H9 (cell line): ENCODE results near the gene AHSP. TPM values are rescaled to one million over a fixed set of nuclear protein-coding genes. Genes with fewer than 3 reads are reported as not detected.

ENCODE experiments used
- DNase-seq: peaks from one replicate; pipeline ENCODE4 v3.0.0-alpha.2; 2017
- H2AFZ ChIP-seq: one replicate; pipeline ENCODE4 v1.6.1; 2013; ENCODE audit warnings: mild to moderate bottlenecking, low read length, control low read depth, moderate library complexity
- H2AK5ac ChIP-seq: 2 replicates; pipeline ENCODE4 v1.6.1; 2013; ENCODE audit warnings: low read length, control low read depth, mixed read lengths; ENCODE audit not compliant: insufficient read length
- H2BK120ac ChIP-seq: one replicate; pipeline ENCODE4 v1.6.1; 2013; ENCODE audit warnings: low read depth, mild to moderate bottlenecking, low read length, control low read depth, inconsistent platforms; ENCODE audit not compliant: poor library complexity, severe bottlenecking
- H2BK12ac ChIP-seq: 2 replicates; pipeline ENCODE4 v1.6.1; 2013; ENCODE audit warnings: low read length, control low read depth, mixed read lengths, low read depth; ENCODE audit not compliant: insufficient read length
- H2BK15ac ChIP-seq: 2 replicates; pipeline ENCODE4 v1.6.1; 2013; ENCODE audit warnings: low read depth, low read length, control low read depth
- H2BK20ac ChIP-seq: one replicate; pipeline ENCODE4 v1.6.1; 2013; ENCODE audit warnings: low read depth, mild to moderate bottlenecking, low read length, control low read depth, inconsistent platforms; ENCODE audit not compliant: poor library complexity, severe bottlenecking
- H2BK5ac ChIP-seq: 2 replicates; pipeline ENCODE4 v1.6.1; 2013; ENCODE audit warnings: low read length, control low read depth, mixed read lengths; ENCODE audit not compliant: insufficient read length
- H3K14ac ChIP-seq: 2 replicates; pipeline ENCODE4 v1.6.1; 2013; ENCODE audit warnings: low read length, control low read depth; ENCODE audit not compliant: insufficient read depth
- H3K18ac ChIP-seq: 2 replicates; pipeline ENCODE4 v1.6.1; 2013; ENCODE audit warnings: low read depth, mild to moderate bottlenecking, mixed read lengths, low read length, control low read depth; ENCODE audit not compliant: insufficient read length
- H3K23ac ChIP-seq: 2 replicates; pipeline ENCODE4 v1.6.1; 2013; ENCODE audit warnings: low read length, control low read depth, mixed read lengths, low read depth; ENCODE audit not compliant: insufficient read length
- H3K23me2 ChIP-seq: 2 replicates; pipeline ENCODE4 v1.6.1; 2013; ENCODE audit warnings: low read depth, mild to moderate bottlenecking, mixed read lengths, low read length, control low read depth; ENCODE audit not compliant: insufficient read length, poor library complexity, severe bottlenecking
- H3K27ac ChIP-seq: 2 replicates; pipeline ENCODE4 v1.5.1; 2013; ENCODE audit warnings: low read length, control low read depth, mixed read lengths, low read depth; ENCODE audit not compliant: insufficient read length
- H3K27me3 ChIP-seq: 2 replicates; pipeline ENCODE4 v1.6.1; 2013; ENCODE audit warnings: low read length, control low read depth, inconsistent platforms; ENCODE audit not compliant: insufficient read depth
- H3K4ac ChIP-seq: 2 replicates; pipeline ENCODE4 v1.6.1; 2013; ENCODE audit warnings: low read depth, mild to moderate bottlenecking, control low read depth, inconsistent platforms, low read length, moderate library complexity
- H3K4me1 ChIP-seq: 2 replicates; pipeline ENCODE4 v1.6.1; 2013; ENCODE audit warnings: low read length, control low read depth, inconsistent platforms; ENCODE audit not compliant: insufficient read depth
- H3K4me2 ChIP-seq: 2 replicates; pipeline ENCODE4 v1.6.1; 2013; ENCODE audit warnings: low read length, control low read depth, mixed read lengths; ENCODE audit not compliant: insufficient read length, insufficient read depth
- H3K56ac ChIP-seq: 2 replicates; pipeline ENCODE4 v1.6.1; 2013; ENCODE audit warnings: low read depth, mild to moderate bottlenecking, mixed read lengths, low read length, control low read depth; ENCODE audit not compliant: insufficient read length
- H3K79me1 ChIP-seq: 2 replicates; pipeline ENCODE4 v1.6.1; 2013; ENCODE audit warnings: low read depth, mild to moderate bottlenecking, moderate library complexity, low read length, control low read depth, inconsistent platforms; ENCODE audit not compliant: insufficient read depth, poor library complexity, severe bottlenecking
- H3K79me2 ChIP-seq: 2 replicates; pipeline ENCODE4 v1.6.1; 2013; ENCODE audit warnings: low read length, control low read depth, inconsistent platforms; ENCODE audit not compliant: insufficient read depth
- H3K9ac ChIP-seq: 2 replicates; pipeline ENCODE4 v1.6.1; 2013; ENCODE audit warnings: low read length, control low read depth, mixed read lengths; ENCODE audit not compliant: insufficient read length; ENCODE audit errors: extremely low read depth
- H3K9me3 ChIP-seq: one replicate; pipeline ENCODE4 v1.6.1; 2013; ENCODE audit warnings: low read depth, low read length, inconsistent platforms; ENCODE audit not compliant: control insufficient read depth
- H3T11ph ChIP-seq: one replicate; pipeline ENCODE4 v1.6.1; 2013; ENCODE audit warnings: mild to moderate bottlenecking, low read length, control low read depth, inconsistent platforms
- H4K20me1 ChIP-seq: one replicate; pipeline ENCODE4 v1.6.1; 2013; ENCODE audit not compliant: control insufficient read depth, insufficient read length, insufficient read depth
- H4K5ac ChIP-seq: 2 replicates; pipeline ENCODE4 v1.6.1; 2013; ENCODE audit warnings: low read depth, mild to moderate bottlenecking, mixed read lengths, low read length, control low read depth; ENCODE audit not compliant: insufficient read length
- H4K8ac ChIP-seq: replicated peaks from 2 replicates; pipeline ENCODE4 v1.6.1; 2013; ENCODE audit warnings: low read length, control low read depth, mixed read lengths, low read depth; ENCODE audit not compliant: insufficient read length
- H4K91ac ChIP-seq: 2 replicates; pipeline ENCODE4 v1.6.1; 2013; ENCODE audit warnings: low read depth, mild to moderate bottlenecking, moderate library complexity, mixed read lengths, low read length, control low read depth; ENCODE audit not compliant: insufficient read length
- H3K27ac Mint-ChIP-seq, 3 experiments: 2 replicates in 2 of 3; 3 replicates in 1 of 3; pipeline ENCODE4 v1.8.0; 2020 to 2021; ENCODE audit warnings: mixed read lengths in 3 of 3, mild to moderate bottlenecking in 1 of 3, moderate library complexity in 1 of 3
- H3K27me3 Mint-ChIP-seq: 2 replicates; pipeline ENCODE4 v1.8.0; 2021; ENCODE audit warnings: low read depth, mild to moderate bottlenecking, moderate library complexity, mixed read lengths
- H3K36me3 Mint-ChIP-seq, 3 experiments: 2 replicates in 2 of 3; 3 replicates in 1 of 3; pipeline ENCODE4 v1.8.0; 2020 to 2021; ENCODE audit warnings: low read depth in 3 of 3, mixed read lengths in 3 of 3; ENCODE audit not compliant: insufficient read depth in 1 of 3
- H3K4me1 Mint-ChIP-seq, 2 experiments: 2 replicates each; pipeline ENCODE4 v1.8.0; 2020; ENCODE audit warnings: mixed read lengths in 2 of 2
- H3K4me3 Mint-ChIP-seq, 2 experiments: 2 replicates in 1 of 2; 3 replicates in 1 of 2; pipeline ENCODE4 v1.8.0; 2020 to 2021; ENCODE audit warnings: mild to moderate bottlenecking in 2 of 2, mixed read lengths in 2 of 2, moderate library complexity in 1 of 2
- H3K9me3 Mint-ChIP-seq, 2 experiments: 2 replicates in 1 of 2; 3 replicates in 1 of 2; pipeline ENCODE4 v1.8.0; 2020; ENCODE audit warnings: mild to moderate bottlenecking in 2 of 2, mixed read lengths in 2 of 2, moderate library complexity in 1 of 2
- WGBS: extraction: QIAGEN DNeasy Blood & Tissue Kit; methylation state at CpG from one replicate; pipeline ENCODE4 v1.1.7; 2013; ENCODE audit warnings: missing lambda C conversion rate, low lambda C conversion rate, mixed read lengths; ENCODE audit not compliant: insufficient read length; ENCODE audit errors: extremely low coverage; 5-methylcytosine and 5-hydroxymethylcytosine counted together
- total RNA-seq: library from RNA; stranded (reverse); gene quantifications from 2 replicates; pipeline ENCODE4 v1.2.1, GENCODE V29; 2021
- TF ChIP-seq, protein P1 (sequence below): fragments of 200-600 bp; sonication (generic); conservative IDR thresholded peaks from 3 replicates; pipeline ENCODE4 v1.8.0; 2021; ENCODE audit warnings: antibody characterized with exemption, mild to moderate bottlenecking

The AHSP gene
- total RNA-seq, 1 experiment from 2014 or later: not detected

- Histone ChIP-seq H3K27ac (no peak overlapping the region), H3K9ac (no peak overlapping the region), H2BK5ac (no peak overlapping the region), H4K20me1 (no peaks in the 10 kb centered on the region), H3K18ac (no peak overlapping the region), H3K79me2 (no peaks in the 10 kb centered on the region), H3K4me1 (no peaks in the 10 kb centered on the region), H3K14ac (no peak overlapping the region), H3K56ac (no peak overlapping the region), H2AFZ (no peak overlapping the region), H2BK120ac (no peak overlapping the region), H2AK5ac (no peak overlapping the region), H3K27me3 (peaks cover 13% of the 10 kb centered on the region; the same call in 1 of the 2 replicates), H4K5ac (no peak overlapping the region), H2BK20ac (no peak overlapping the region), H2BK15ac (no peak overlapping the region), H4K91ac (no peak overlapping the region), H3K9me3 (no peaks in the 10 kb centered on the region), H4K8ac (no peak overlapping the region), H3K4ac (no peak overlapping the region), H3K79me1 (no peaks in the 10 kb centered on the region), H3K4me2 (peak overlapping the region; percentile 62), H3K23me2 (peaks cover 11% of the 10 kb centered on the region), H3K23ac (no peak overlapping the region), H3T11ph (no peak overlapping the region), H2BK12ac (no peak overlapping the region)
- TF ChIP-seq, protein P1, sequence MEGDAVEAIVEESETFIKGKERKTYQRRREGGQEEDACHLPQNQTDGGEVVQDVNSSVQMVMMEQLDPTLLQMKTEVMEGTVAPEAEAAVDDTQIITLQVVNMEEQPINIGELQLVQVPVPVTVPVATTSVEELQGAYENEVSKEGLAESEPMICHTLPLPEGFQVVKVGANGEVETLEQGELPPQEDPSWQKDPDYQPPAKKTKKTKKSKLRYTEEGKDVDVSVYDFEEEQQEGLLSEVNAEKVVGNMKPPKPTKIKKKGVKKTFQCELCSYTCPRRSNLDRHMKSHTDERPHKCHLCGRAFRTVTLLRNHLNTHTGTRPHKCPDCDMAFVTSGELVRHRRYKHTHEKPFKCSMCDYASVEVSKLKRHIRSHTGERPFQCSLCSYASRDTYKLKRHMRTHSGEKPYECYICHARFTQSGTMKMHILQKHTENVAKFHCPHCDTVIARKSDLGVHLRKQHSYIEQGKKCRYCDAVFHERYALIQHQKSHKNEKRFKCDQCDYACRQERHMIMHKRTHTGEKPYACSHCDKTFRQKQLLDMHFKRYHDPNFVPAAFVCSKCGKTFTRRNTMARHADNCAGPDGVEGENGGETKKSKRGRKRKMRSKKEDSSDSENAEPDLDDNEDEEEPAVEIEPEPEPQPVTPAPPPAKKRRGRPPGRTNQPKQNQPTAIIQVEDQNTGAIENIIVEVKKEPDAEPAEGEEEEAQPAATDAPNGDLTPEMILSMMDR: no peak
- peak; percentile 85 for DNase-seq
- no peak overlapping the region for H3K27ac Mint-ChIP-seq
- peaks cover 9 to 25% (median 15%) of the 10 kb centered on the region in 3 experiments for H3K36me3 Mint-ChIP-seq
- H3K27me3 Mint-ChIP-seq: peaks cover 59% of the 10 kb centered on the region
- H3K4me1 Mint-ChIP-seq: peaks cover 8 to 13% of the 10 kb centered on the region in 2 experiments
- peak overlapping the region; percentile 67 to 84 for H3K4me3 Mint-ChIP-seq
- H3K9me3 Mint-ChIP-seq: peaks cover 0 to 2% of the 10 kb centered on the region in 2 experiments; a peak in 1 of 5 replicates
- no CpG with 5 or more reads among the region's 60 CpGs for WGBS
Measured at GRCh38 chr16:31487720-31488467, 39.8 kb upstream of the AHSP start.
